ENCODE results near the gene KANK4.

GRCh38 chr1:62361431-62361830, 42.2 kb upstream of the KANK4 start:
- no peak for TF ChIP-seq CTCF (IDR thresholded peaks at IDR 0.05)
- no peak for TF ChIP-seq POLR2A (IDR thresholded peaks at IDR 0.05)
- no peak for TF ChIP-seq EP300 (IDR thresholded peaks at IDR 0.05)
